ENCODE measurements around the gene MCOLN3.

DNA sequence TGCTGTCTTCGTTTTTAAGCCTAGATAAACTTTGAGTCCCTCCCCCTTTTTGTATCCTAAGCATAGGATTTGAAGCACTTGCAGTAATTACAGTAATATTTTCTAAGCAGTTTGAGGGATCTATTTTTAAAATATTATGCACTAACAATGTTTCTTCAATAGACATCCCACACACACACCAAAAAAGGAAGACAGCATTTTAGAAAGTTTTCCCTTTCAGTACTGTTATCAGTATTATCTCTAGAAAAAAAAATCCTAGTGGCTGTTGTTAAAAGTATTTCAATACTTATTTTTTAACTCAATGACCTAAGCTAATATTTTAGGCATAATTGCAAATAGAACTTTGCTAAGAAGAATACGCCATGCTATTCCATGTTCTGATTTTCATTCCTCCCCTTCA, 15.1 kb downstream of the MCOLN3 start:
- TF ChIP-seq JUND (IDR thresholded peaks at IDR 0.05): no peak
- no peak for TF ChIP-seq RFX5 (IDR thresholded peaks at IDR 0.05; ENCODE audit: low read length)
- no peak for TF ChIP-seq FOXM1 (IDR thresholded peaks at IDR 0.05; ENCODE audit: low read depth)
- TF ChIP-seq, protein P1, sequence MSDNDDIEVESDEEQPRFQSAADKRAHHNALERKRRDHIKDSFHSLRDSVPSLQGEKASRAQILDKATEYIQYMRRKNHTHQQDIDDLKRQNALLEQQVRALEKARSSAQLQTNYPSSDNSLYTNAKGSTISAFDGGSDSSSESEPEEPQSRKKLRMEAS (IDR thresholded peaks at IDR 0.05; ENCODE audit: low read depth): no peak
- TF ChIP-seq, protein P2, sequence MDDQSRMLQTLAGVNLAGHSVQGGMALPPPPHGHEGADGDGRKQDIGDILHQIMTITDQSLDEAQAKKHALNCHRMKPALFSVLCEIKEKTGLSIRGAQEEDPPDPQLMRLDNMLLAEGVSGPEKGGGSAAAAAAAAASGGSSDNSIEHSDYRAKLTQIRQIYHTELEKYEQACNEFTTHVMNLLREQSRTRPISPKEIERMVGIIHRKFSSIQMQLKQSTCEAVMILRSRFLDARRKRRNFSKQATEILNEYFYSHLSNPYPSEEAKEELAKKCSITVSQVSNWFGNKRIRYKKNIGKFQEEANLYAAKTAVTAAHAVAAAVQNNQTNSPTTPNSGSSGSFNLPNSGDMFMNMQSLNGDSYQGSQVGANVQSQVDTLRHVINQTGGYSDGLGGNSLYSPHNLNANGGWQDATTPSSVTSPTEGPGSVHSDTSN (IDR thresholded peaks at IDR 0.05): no peak
- TF ChIP-seq FOSL2 (IDR thresholded peaks at IDR 0.05; ENCODE audit: borderline replicate concordance, low read depth): no peak
- TF ChIP-seq CTCF (IDR thresholded peaks at IDR 0.05): no peak
- TF ChIP-seq GABPA (IDR thresholded peaks at IDR 0.05; ENCODE audit: low read depth): no peak
- TF ChIP-seq POLR2AphosphoS5 (IDR thresholded peaks at IDR 0.05; ENCODE audit: low read depth, low read length): no peak
- no peak for TF ChIP-seq EP300 (IDR thresholded peaks at IDR 0.05; ENCODE audit: borderline replicate concordance in 1 of 2, low read depth in 1 of 2, low read length in 1 of 2)
- no peak for TF ChIP-seq ELF1 (IDR thresholded peaks at IDR 0.05)
- no peak for TF ChIP-seq TEAD4 (IDR thresholded peaks at IDR 0.05; ENCODE audit: borderline replicate concordance, insufficient read depth)
- TF ChIP-seq TAF1 (IDR thresholded peaks at IDR 0.05; ENCODE audit: borderline replicate concordance, low read depth, low read length): no peak
- TF ChIP-seq, protein P3, sequence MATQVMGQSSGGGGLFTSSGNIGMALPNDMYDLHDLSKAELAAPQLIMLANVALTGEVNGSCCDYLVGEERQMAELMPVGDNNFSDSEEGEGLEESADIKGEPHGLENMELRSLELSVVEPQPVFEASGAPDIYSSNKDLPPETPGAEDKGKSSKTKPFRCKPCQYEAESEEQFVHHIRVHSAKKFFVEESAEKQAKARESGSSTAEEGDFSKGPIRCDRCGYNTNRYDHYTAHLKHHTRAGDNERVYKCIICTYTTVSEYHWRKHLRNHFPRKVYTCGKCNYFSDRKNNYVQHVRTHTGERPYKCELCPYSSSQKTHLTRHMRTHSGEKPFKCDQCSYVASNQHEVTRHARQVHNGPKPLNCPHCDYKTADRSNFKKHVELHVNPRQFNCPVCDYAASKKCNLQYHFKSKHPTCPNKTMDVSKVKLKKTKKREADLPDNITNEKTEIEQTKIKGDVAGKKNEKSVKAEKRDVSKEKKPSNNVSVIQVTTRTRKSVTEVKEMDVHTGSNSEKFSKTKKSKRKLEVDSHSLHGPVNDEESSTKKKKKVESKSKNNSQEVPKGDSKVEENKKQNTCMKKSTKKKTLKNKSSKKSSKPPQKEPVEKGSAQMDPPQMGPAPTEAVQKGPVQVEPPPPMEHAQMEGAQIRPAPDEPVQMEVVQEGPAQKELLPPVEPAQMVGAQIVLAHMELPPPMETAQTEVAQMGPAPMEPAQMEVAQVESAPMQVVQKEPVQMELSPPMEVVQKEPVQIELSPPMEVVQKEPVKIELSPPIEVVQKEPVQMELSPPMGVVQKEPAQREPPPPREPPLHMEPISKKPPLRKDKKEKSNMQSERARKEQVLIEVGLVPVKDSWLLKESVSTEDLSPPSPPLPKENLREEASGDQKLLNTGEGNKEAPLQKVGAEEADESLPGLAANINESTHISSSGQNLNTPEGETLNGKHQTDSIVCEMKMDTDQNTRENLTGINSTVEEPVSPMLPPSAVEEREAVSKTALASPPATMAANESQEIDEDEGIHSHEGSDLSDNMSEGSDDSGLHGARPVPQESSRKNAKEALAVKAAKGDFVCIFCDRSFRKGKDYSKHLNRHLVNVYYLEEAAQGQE (IDR thresholded peaks at IDR 0.05; ENCODE audit: low read depth, low read length): no peak

Measured in SK-N-SH (cell line).